Lower leg skin (tissue), 3 donors: ENCODE measurements around the gene ROR1.

ENCODE experiments used
- CTCF ChIP-seq, 3 donors: fragments of 450-650 bp; IDR thresholded peaks; one replicate each; pipeline ENCODE4 v1.5.1; 2016; ENCODE audit warnings: antibody characterized with exemption in 3 of 3, mild to moderate bottlenecking in 3 of 3, moderate library complexity in 2 of 3
- POLR2A ChIP-seq, 2 donors: fragments of 450-650 bp; IDR thresholded peaks; one replicate each; pipeline ENCODE4 v1.6.1; 2016 to 2017; ENCODE audit warnings: antibody characterized with exemption in 2 of 2, mild to moderate bottlenecking in 1 of 2, moderate library complexity in 1 of 2

- TF ChIP-seq CTCF (IDR thresholded peaks at IDR 0.05) (no peak), POLR2A (IDR thresholded peaks at IDR 0.05) (no peak)
These were observed 161.3 kb downstream of the ROR1 start for GRCh38 chr1:63935143-63935542.
